ENCODE results near the gene TRPM5. TPM values are rescaled to one million over a fixed set of nuclear protein-coding genes. Genes with fewer than 3 reads are reported as not detected.
A peak's percentile ranks its signal among the peaks of the same experiment; 100 is the strongest.

TRPM5 gene
- total and polyA plus RNA-seq, 9 of the 15 experiments (the other 6 are each of a cell fraction or from before 2014, with no cell fraction given) = not detected

DNA sequence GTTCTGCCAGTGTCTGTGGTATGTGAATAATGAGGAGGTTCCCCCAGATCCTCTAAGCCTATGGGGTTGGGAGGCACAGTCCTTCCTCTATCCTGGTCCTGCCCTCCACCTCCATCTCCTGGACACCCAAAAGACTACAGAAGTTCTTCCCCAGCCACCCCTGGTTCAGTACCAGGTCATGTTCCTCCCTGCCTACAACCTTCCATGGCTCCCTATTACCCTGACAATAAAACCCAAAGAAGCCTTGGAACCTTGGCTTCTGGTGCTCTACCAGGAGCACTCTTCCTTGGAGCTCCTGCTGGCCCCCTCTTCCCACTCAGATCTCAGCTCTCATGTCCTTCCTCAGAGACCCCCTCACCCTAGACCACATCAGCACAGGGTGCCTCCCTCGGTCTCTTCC, 12.9 kb downstream of the TRPM5 start:
- Histone ChIP-seq H4K20me1 (replicated peaks; ENCODE audit: control insufficient read depth, insufficient read depth, low read length) (peaks cover 4% of the 10 kb centered on the region), H3K79me2 (ENCODE audit: control insufficient read depth, insufficient read depth, low read length) (no peaks in the 10 kb centered on the region), H3K4me2 (ENCODE audit: insufficient read depth, low read length) (no peak overlapping the region), H3K9ac (ENCODE audit: insufficient read depth in 1 of 2, low read depth in 2 of 2, low read length in 2 of 2) (no peak overlapping the region), H3K4me3 (no peak overlapping the region), H2AFZ (ENCODE audit: low read depth, low read length) (no peak overlapping the region), H3K27ac (ENCODE audit: extremely low read depth, low read depth, low read length) (no peak overlapping the region), H3K36me3 (ENCODE audit: control insufficient read depth, insufficient read depth, low read length) (no peaks in the 10 kb centered on the region), H3K9me3 (replicated peaks; ENCODE audit: control insufficient read depth, insufficient read depth, low read depth, low read length) (peaks cover 6% of the 10 kb centered on the region; the same call in 1 of the 2 replicates), H3K4me1 (replicated peaks in 1 of 2; ENCODE audit: control insufficient read depth in 2 of 2, insufficient read depth in 2 of 2, low read length in 2 of 2) (peaks cover 0 to 3% of the 10 kb centered on the region in 2 experiments; a peak in 1 of 5 replicates), H3K27me3 (ENCODE audit: control insufficient read depth in 2 of 2, insufficient read depth in 2 of 2, low read length in 2 of 2) (peaks cover 0 to 38% of the 10 kb centered on the region in 2 experiments; a peak in 3 of 5 replicates), H3K9me1 (ENCODE audit: control insufficient read depth, insufficient read depth, low read length) (peaks cover 2% of the 10 kb centered on the region)
- in situ Hi-C loops (cut with MboI) = no loop called here
- POLR2A ChIA-PET = no interaction called here
- intact Hi-C loops (cut with micrococcal nuclease) = no loop called here
- no peak for FAIRE-seq
- WGBS (ENCODE audit: insufficient coverage, low coverage, missing lambda C conversion rate) = 0% methylated on average over 1 of the region's 1 CpG
- no TSS peak for BruUV-seq (replicated peaks)
- CTCF ChIA-PET (ENCODE audit: low intra/inter-chr PET ratio) = interaction anchor here (1.0 kb wide), 1 partner anchor 102 kb away, joined by 3 read pairs; no protein-coding TSS in a partner anchor
- no peak for ATAC-seq
- TF ChIP-seq TAF1 (IDR thresholded peaks at IDR 0.05; ENCODE audit: control insufficient read depth, extremely low read depth, insufficient read depth, low read length, severe bottlenecking) (no peak), ZFP36 (IDR thresholded peaks at IDR 0.05; ENCODE audit: low read depth, low read length, partially characterized antibody) (peak; percentile 10), BCOR (IDR thresholded peaks at IDR 0.05) (peak; percentile 38; the same call in 1 of the 2 replicates), LEF1 (IDR thresholded peaks at IDR 0.05) (no peak)
- no peak for DNase-seq (ENCODE audit: extremely low read depth in 1 of 4, low spot score in 3 of 4)

DNA sequence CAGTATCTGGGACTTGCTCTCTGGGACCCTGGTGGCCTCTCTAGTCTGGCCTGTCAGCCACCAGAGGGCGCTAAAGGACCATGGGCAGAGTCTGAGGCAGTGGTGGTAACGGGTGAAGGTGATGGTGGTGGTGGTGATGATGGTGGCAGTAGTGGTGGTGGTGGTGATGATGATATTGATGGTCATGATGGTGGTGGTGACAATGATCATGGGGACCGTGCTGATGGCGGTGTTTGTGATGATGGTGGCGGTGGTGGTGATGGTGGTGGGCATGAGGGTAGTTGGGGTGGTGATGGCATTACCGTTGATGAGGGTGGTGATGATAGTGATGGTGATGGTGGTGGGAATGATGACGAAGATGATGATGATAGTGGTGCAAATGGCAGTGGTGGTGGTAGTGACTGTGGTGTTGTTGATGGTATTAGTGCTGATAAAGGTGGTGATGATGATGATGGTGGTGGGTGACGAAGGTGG, 16.0 kb downstream of the TRPM5 start:
- DNase-seq (ENCODE audit: extremely low read depth in 1 of 4, low spot score in 3 of 4) = peak; percentile 67 to 76 (median 74)
- H3K9ac ChIP-seq (ENCODE audit: insufficient read depth in 1 of 2, low read depth in 2 of 2, low read length in 2 of 2) = no peak overlapping the region
- H3K36me3 ChIP-seq (ENCODE audit: control insufficient read depth, insufficient read depth, low read length) = no peaks in the 10 kb centered on the region
- ChIA-PET CTCF (ENCODE audit: low intra/inter-chr PET ratio) (interaction anchor here (0.6 to 6.2 kb wide), 3 partner anchors 102 to 131 kb away, joined by 3 to 76 read pairs (median 3); no protein-coding TSS in a partner anchor), POLR2A (no interaction called here)
- no peak overlapping the region for H3K4me2 ChIP-seq (ENCODE audit: insufficient read depth, low read length)
- FAIRE-seq = peak; percentile 80
- no TSS peak for BruUV-seq (replicated peaks)
- peaks cover 0 to 43% of the 10 kb centered on the region in 2 experiments; a peak in 4 of 5 replicates for H3K27me3 ChIP-seq (ENCODE audit: control insufficient read depth in 2 of 2, insufficient read depth in 2 of 2, low read length in 2 of 2)
- no peak overlapping the region for H3K4me3 ChIP-seq
- peaks cover 6% of the 10 kb centered on the region; the same call in 1 of the 2 replicates for H3K9me3 ChIP-seq (replicated peaks; ENCODE audit: control insufficient read depth, insufficient read depth, low read depth, low read length)
- in situ Hi-C loops (cut with MboI) = loop anchor here (5.0 kb wide), 2 partner anchors 104 to 469 kb away; no protein-coding TSS in a partner anchor
- H4K20me1 ChIP-seq (replicated peaks; ENCODE audit: control insufficient read depth, insufficient read depth, low read length) = peaks cover 6% of the 10 kb centered on the region; the same call in 1 of the 2 replicates
- no peaks in the 10 kb centered on the region for H3K9me1 ChIP-seq (ENCODE audit: control insufficient read depth, insufficient read depth, low read length)
- no peak overlapping the region for H2AFZ ChIP-seq (ENCODE audit: low read depth, low read length)
- H3K79me2 ChIP-seq (ENCODE audit: control insufficient read depth, insufficient read depth, low read length) = no peaks in the 10 kb centered on the region
- ATAC-seq = peak; percentile 96
- peaks cover 0 to 14% of the 10 kb centered on the region in 2 experiments; a peak in 2 of 5 replicates for H3K4me1 ChIP-seq (replicated peaks in 1 of 2; ENCODE audit: control insufficient read depth in 2 of 2, insufficient read depth in 2 of 2, low read length in 2 of 2)
- intact Hi-C loops (cut with micrococcal nuclease) = loop anchor here (1.0 to 2.0 kb wide), 2 partner anchors 103 to 460 kb away; no protein-coding TSS in a partner anchor
- H3K27ac ChIP-seq (ENCODE audit: extremely low read depth, low read depth, low read length) = no peak overlapping the region
- WGBS (ENCODE audit: insufficient coverage, low coverage, missing lambda C conversion rate) = 30% methylated on average over 7 of the region's 8 CpGs
- TF ChIP-seq, protein P1, sequence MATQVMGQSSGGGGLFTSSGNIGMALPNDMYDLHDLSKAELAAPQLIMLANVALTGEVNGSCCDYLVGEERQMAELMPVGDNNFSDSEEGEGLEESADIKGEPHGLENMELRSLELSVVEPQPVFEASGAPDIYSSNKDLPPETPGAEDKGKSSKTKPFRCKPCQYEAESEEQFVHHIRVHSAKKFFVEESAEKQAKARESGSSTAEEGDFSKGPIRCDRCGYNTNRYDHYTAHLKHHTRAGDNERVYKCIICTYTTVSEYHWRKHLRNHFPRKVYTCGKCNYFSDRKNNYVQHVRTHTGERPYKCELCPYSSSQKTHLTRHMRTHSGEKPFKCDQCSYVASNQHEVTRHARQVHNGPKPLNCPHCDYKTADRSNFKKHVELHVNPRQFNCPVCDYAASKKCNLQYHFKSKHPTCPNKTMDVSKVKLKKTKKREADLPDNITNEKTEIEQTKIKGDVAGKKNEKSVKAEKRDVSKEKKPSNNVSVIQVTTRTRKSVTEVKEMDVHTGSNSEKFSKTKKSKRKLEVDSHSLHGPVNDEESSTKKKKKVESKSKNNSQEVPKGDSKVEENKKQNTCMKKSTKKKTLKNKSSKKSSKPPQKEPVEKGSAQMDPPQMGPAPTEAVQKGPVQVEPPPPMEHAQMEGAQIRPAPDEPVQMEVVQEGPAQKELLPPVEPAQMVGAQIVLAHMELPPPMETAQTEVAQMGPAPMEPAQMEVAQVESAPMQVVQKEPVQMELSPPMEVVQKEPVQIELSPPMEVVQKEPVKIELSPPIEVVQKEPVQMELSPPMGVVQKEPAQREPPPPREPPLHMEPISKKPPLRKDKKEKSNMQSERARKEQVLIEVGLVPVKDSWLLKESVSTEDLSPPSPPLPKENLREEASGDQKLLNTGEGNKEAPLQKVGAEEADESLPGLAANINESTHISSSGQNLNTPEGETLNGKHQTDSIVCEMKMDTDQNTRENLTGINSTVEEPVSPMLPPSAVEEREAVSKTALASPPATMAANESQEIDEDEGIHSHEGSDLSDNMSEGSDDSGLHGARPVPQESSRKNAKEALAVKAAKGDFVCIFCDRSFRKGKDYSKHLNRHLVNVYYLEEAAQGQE (IDR thresholded peaks at IDR 0.05; ENCODE audit: borderline replicate concordance) = peak; percentile 90
- TF ChIP-seq, protein P1 (CRISPR knock-in tag; IDR thresholded peaks at IDR 0.05; ENCODE audit: low read depth) = no peak
- TF ChIP-seq NFIC (IDR thresholded peaks at IDR 0.05) = peak; percentile 48; the same call in 1 of the 2 replicates
- TF ChIP-seq ZNF274 (IDR thresholded peaks at IDR 0.05; ENCODE audit: borderline replicate concordance, low read depth, low read length) = no peak

Data from K562 (cell line).